ENCODE measurements around the gene SPAG6. TPM values are rescaled to one million over a fixed set of nuclear protein-coding genes. Genes with fewer than 3 reads are reported as not detected.

Gene SPAG6
- total and polyA plus RNA-seq, 2 of the 8 experiments (the other 6 are each of a cell fraction or from before 2014, with no cell fraction given), result 0.14 TPM; not detected in 1

- H2AK5ac ChIP-seq (ENCODE audit: low read depth, low read length), result no peak overlapping the region
- CTCF ChIA-PET (ENCODE audit: partially characterized antibody), result interaction anchor here (0.6 to 2.2 kb wide), 4 partner anchors 13 to 425 kb away, joined by 3 to 5 read pairs (median 4); no protein-coding TSS in a partner anchor
- no peak overlapping the region for H2BK20ac ChIP-seq (ENCODE audit: low read length)
- no peaks in the 10 kb centered on the region for H3K23me2 ChIP-seq (ENCODE audit: low read depth, low read length)
- H2BK120ac ChIP-seq (replicated peaks; ENCODE audit: low read depth, low read length), result no peak overlapping the region
- H3K27me3 ChIP-seq (replicated peaks in 1 of 4; ENCODE audit: control insufficient read depth in 3 of 4, extremely low read depth in 1 of 4, insufficient read depth in 3 of 4, low read length in 3 of 4), result no peaks in the 10 kb centered on the region
- no peak overlapping the region for H2BK12ac ChIP-seq (ENCODE audit: low read depth, low read length)
- H3K23ac ChIP-seq (ENCODE audit: insufficient read length), result no peak overlapping the region
- no peaks in the 10 kb centered on the region for H3K79me1 ChIP-seq (ENCODE audit: low read depth, low read length)
- no peak overlapping the region for H2BK15ac ChIP-seq (ENCODE audit: low read length)
- no peak overlapping the region for H3K9ac ChIP-seq (replicated peaks in 1 of 4; ENCODE audit: extremely low read depth in 1 of 4, low read depth in 3 of 4, low read length in 3 of 4)
- no peak overlapping the region for H3K27ac ChIP-seq (ENCODE audit: low read depth, low read length)
- no peaks in the 10 kb centered on the region for H3K36me3 ChIP-seq (ENCODE audit: control insufficient read depth in 2 of 4, insufficient read depth in 4 of 4, low read length in 3 of 4)
- WGBS, 2 experiments (ENCODE audit: extremely low coverage in 1 of 2, insufficient coverage in 1 of 2, insufficient read length in 1 of 2, insufficient replicate concordance in 2 of 2, low coverage in 1 of 2, low lambda C conversion rate in 2 of 2, missing lambda C conversion rate in 1 of 2), result 83% methylated on average over 4 of the region's 4 CpGs; no CpG with 5 or more reads in 1 of the 2 experiments
- H4K91ac ChIP-seq (replicated peaks; ENCODE audit: insufficient read length, low read length), result peak overlapping the region; percentile 57
- no peaks in the 10 kb centered on the region for H3K4me1 ChIP-seq (replicated peaks in 1 of 4; ENCODE audit: control insufficient read depth in 3 of 4, insufficient read depth in 4 of 4, low read length in 3 of 4)
- no peak overlapping the region for H3K18ac ChIP-seq (ENCODE audit: extremely low read depth, low read length)
- H2AFZ ChIP-seq (ENCODE audit: low read length), result 0 out of 2 replicates have a peak overlapping the region, but pooled peaks have one; percentile 61
- H3K4me2 ChIP-seq (ENCODE audit: insufficient read depth in 1 of 2, low read depth in 2 of 2, low read length in 2 of 2), result no peak overlapping the region
- H4K8ac ChIP-seq (ENCODE audit: extremely low read depth, insufficient read depth, low read length), result no peak overlapping the region
- POLR2A ChIA-PET (ENCODE audit: partially characterized antibody), result no interaction called here
- no peak overlapping the region for H4K5ac ChIP-seq (ENCODE audit: insufficient read length, low read depth, low read length)
- no peak overlapping the region for H3K14ac ChIP-seq (ENCODE audit: insufficient read length)
- H3K56ac ChIP-seq (replicated peaks; ENCODE audit: insufficient read length, low read depth, low read length), result no peak overlapping the region
- no peaks in the 10 kb centered on the region for H3K9me3 ChIP-seq (ENCODE audit: insufficient read depth in 2 of 2, low read depth in 1 of 2, low read length in 1 of 2)
- no peaks in the 10 kb centered on the region for H3K79me2 ChIP-seq (ENCODE audit: control insufficient read depth in 1 of 2, insufficient read depth in 2 of 2, low read length in 2 of 2)
- H3K4ac ChIP-seq (replicated peaks; ENCODE audit: insufficient read length, low read depth, low read length), result no peak overlapping the region
- DNase-seq (ENCODE audit: low read depth in 1 of 2, low spot score in 2 of 2) (no peak), FAIRE-seq (no peak)
- no peak overlapping the region for H2BK5ac ChIP-seq (ENCODE audit: low read depth, low read length)
- no peak overlapping the region for H3K4me3 ChIP-seq (ENCODE audit: extremely low read depth in 1 of 4, insufficient read depth in 2 of 4, low read depth in 3 of 4, low read length in 4 of 4)
- H4K20me1 ChIP-seq (replicated peaks in 1 of 2; ENCODE audit: control insufficient read depth in 1 of 2, insufficient read depth in 2 of 2, low read length in 2 of 2), result no peaks in the 10 kb centered on the region
- TF ChIP-seq MAX (IDR thresholded peaks at IDR 0.05) (no peak), HDAC6 (IDR thresholded peaks at IDR 0.05; ENCODE audit: low read depth, low read length) (no peak), SP2 (IDR thresholded peaks at IDR 0.05; ENCODE audit: low read length) (no peak), YY1 (IDR thresholded peaks at IDR 0.05; ENCODE audit: low read depth, low read length) (no peak), E2F6 (IDR thresholded peaks at IDR 0.05) (peak; percentile 48; the same call in 1 of the 2 replicates), CTBP2 (IDR thresholded peaks at IDR 0.05; ENCODE audit: borderline replicate concordance, insufficient read depth, insufficient read length, low read length) (no peak), RAD21 (IDR thresholded peaks at IDR 0.05 in 1 of 2, conservative IDR thresholded peaks at IDR 0.05 in 1 of 2; ENCODE audit: low read depth in 2 of 2, low read length in 2 of 2) (peak in 1 of 2 experiments; percentile 42; a peak in 1 of 4 replicates), CTCF (IDR thresholded peaks at IDR 0.05; ENCODE audit: control extremely low read depth in 1 of 3, insufficient read depth in 1 of 3, low read depth in 1 of 3, low read length in 3 of 3) (peak; percentile 16 to 48 (median 19); a peak in 3 of 4 replicates), CBX8 (IDR thresholded peaks at IDR 0.05; ENCODE audit: borderline replicate concordance, low read depth, low read length) (no peak)
Observed at GRCh38 chr10:22301193-22301592, 44.1 kb upstream of the SPAG6 start.

Data from H1 (cell line).